HG03354 (cell line): ENCODE results near the gene MITF.

Experiments
- ATAC-seq: cut with Tn5 transposase; IDR thresholded peaks from one replicate; pipeline ENCODE4 v1.9.1; 2021; ENCODE audit warnings: mild to moderate bottlenecking; ENCODE audit not compliant: unreplicated experiment, poor library complexity, severe bottlenecking

Gene MITF

DNA sequence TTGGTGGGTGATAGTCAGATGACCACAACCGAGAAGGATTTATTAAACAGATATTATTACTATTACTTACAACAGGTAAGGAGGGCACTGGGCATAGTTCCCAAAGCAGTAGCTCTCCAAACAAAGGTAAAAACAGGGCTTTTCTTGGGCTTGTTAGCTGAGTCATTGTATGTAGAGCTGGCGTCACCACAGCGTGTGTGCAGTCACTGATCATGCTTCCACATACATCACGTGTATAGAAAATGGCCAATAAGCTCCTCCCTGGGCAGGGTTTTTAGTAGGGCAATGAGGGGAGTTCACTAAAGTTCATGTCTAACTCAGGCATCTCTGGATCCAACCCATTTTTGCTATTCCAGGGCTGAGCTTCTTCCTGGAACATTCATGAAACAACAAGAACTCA, 254.5 kb downstream of the MITF start:
- ATAC-seq = no peak

DNA sequence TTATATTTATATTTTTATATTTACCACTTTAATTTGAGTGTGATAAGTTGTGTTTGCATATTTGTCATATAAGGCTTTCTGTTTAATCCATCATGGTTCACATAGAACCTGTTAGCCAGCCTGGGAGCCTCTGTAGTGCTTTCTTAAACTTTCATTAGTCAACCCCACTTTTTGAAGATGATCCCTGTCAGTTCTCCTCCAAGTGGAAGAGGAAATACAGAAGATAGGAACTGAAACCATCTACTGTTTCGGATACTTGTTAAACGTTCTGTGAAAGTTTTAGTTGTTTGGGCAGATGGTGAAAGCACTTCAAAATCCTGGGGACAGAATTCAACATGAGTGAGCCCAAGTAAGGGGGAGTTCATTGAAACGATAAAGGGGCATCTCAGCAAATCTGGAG, 255.7 kb downstream of the MITF start:
- ATAC-seq = no peak

DNA sequence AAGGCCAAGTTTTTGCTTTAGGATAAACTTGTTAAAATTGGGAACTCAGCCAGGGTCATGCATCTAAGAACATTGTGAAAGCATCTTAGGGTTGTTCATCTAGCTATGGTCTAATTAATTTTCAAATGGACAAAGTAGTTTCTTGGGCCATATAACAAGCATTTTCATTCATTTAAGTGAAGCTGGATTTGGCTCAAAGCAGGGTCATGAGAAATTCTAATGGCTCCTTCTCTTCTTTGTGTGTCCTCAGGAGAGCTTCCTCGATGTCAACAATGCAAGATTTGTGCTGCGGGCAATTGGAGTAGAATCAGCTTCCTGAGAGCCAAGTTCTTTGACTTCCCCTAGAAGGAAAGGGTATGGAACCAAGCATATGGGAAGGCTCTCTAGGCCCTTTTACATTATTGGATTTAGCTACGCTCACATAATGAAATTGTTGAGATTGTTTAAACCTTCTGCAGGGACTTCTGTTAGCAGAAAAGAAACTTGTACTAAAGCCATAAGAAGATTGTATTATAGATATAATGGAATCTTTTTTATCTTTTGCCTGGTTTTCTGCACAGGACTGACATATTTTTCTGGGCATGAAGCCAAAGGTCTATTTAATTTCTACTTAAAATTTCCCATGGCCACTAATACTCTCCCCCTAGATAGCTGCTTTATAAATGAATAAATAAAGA, 258.5 kb downstream of the MITF start:
- ATAC-seq = no peak

DNA sequence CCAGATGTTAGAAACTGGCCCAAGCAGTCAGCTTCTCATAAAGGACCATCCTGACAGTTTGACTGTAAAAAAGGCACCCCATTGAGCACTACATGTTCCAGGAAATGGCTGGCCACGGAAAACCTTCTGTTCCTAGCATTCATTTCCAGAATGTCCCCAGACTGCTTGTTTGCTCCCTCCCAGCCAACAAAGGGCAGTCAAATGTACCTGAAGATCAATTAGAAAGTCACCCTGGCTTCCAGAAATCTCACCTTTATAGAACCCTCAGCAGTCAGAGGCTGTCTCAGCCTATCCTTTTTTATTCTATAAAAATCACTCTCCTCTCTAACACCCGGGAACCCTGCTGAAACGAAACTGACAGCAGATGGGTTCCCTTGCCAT, 259.5 kb downstream of the MITF start:
- no peak for ATAC-seq

DNA sequence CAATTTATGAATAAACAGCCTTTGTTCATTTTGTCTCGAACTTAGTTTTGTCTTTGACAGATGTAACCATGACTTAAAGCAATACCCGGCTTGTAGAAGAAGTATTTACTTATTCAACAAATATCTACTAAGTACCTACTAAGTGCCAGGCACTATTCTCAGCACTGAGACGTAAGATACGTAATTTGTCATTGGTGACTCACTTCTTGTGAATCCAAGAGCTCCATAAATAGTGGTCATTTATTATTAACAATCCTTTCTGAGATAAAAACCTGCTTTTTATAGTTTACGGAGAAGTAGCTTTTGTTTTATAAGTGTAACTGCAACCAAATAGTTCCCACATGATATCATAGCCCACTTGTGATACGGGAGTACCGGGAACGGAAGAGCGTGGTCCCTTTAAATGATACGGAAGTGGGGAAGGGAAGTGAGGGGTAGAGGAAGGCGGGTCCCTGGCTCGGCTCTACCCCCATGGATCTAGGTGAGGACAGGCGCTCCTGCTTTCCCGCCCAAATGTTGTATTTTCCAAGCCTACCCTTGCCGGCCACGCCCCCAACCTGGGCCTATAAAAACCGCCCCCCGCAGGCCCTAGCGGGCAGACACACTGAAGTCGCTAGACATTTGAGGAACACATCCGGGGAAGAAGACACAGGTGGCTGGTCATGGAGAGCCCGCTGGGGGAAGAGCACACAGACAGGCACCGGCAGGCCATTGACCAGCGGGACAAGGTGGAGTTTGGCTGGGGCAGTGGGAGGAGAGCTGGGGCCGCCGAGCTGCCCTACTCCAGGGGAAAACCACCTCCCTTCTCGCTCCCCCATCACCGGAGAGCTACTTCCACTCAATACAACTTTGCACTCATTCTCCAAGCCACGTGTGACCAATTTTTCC, 260.1 kb downstream of the MITF start, which contains the start of gene SAMMSON:
SAMMSON (plus strand) TSS at position 594 of the 888 bp plus-strand sequence.
- ATAC-seq = no peak

DNA sequence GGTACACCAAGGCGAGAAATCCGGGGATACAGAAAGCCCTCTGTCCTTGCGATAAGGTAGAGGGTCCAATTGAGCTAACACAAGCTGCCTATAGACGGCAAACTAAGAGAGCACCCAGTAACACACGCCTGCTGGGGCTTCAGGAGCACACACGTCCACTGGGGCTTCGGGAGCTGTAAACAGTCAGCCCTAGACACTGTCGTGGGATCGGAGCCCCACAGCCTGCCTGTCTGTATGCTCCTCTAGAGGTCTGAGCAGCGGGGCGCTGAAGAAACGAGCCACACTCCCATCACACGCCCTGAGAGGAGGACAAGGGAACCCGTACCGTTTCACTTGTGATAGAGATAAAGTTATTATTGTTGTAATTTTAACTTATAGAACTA, 260.8 kb downstream of the MITF start:
- no peak for ATAC-seq

DNA sequence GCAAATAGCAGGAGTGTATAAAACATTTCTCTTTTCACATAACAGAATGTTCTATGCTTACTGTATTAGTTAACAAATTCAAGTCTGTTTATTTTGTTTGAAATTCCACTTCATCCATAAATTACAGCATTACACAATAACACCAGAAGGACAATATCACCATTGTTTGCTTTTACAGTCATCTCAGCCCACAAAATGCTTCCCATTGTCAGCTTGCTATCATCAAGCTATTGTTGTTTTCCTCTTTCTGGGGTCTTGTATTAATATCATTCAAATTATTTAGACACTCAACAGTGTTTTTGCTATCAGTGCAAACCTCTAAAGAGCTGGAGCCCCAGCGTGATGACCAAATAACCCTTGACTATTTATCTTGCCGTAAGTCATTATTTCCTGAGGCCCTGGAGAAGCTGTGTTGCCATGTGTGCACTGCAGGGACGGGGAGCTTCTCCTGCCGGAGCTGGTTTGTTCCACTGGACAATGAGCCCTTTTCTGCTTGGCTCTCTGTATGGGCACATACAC, 261.4 kb downstream of the MITF start:
- no peak for ATAC-seq

DNA sequence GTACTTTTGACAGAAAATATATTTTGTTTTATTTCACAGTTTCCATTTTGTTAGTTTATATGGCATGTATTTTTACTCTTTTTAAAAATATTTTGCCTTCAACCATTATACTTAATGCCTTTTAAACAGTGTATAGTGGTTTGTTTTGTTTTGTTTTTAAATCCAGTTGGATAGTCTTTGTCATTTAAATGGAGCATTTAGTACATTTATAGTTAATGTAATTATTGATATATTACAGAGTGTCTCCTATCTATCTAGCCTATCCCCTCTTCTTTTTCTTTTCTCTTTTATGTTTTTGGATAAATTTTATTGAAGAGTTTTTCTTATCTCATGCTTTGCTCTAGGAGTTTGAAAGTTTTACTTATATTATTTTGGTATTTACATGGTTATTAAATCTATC, 263.9 kb downstream of the MITF start:
- no peak for ATAC-seq

DNA sequence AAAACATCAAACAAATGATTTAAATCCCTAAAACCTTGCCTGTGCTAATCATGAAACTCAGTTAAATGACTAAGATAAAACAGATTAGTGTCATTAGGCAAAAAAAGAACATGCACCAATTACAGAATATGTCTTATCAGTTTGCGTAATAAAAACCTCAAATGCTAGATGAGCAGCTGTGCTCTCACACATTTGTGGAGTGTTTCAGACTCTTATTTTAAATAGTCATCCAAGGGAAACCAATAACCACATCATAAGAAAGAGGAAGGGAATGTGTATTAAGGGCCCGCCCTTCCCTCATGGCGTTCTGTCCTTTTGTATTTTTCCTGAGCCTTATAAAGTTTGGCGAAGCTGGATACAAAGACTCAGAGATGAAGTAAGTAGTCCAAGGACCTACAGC, 266.8 kb downstream of the MITF start:
- no peak for ATAC-seq

DNA sequence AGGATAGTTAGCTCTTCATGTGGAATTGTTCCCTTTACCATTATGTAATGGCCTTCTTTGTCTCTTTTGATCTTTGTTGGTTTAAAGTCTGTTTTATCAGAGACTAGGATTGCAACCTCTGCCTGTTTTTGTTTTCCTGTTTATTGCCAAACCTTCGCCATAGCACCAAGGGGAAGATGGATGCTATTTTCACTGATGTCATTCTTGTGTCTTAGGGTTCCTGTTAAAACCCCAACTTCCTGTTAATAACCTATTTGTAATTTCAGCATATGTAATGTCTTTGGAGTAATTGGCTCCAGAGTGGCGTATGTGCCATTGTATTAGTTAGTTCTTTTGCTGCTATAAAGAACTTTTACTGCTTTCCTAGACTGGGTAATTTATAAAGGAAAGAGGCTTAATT, 271.1 kb downstream of the MITF start:
- ATAC-seq = no peak

DNA sequence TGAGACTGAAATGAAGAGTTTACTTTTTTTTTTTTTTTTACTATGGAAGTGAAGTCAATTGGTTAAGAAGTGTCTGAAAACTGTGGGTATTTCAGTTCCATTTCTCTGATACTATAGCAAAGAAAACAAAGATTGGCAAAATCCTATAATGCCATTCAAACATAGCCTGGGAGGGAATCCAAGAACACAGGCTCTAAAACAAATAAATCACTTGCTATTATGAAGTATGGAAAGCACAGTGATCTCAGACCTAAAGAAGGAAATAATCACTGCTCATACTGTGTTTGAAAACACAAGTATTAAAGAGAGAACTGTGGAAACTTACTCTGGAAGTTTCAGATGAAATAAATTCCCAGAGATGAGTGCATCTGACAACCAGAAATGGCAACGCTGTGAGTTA, 272.3 kb downstream of the MITF start:
- ATAC-seq = no peak
